ENCODE results near the gene SULT1C4. TPM values are rescaled to one million over a fixed set of nuclear protein-coding genes. Genes with fewer than 3 reads are reported as not detected.
"Not testable (repeated sequence)": the region's sequence is repeated elsewhere in the genome, so short reads cannot be mapped to it uniquely, and the experiment has no call there.

The SULT1C4 gene
- total RNA-seq, 2 donors from 2014 or later, result 0.46 to 1.2 TPM

- ATAC-seq, result no peak
- DNase-seq, result no peak
- intact Hi-C loops (cut with DNase I, micrococcal nuclease), result no loop called here
Observed at GRCh38 chr2:108404784-108405397, 27.1 kb downstream of the SULT1C4 start.

- intact Hi-C loops (cut with DNase I, micrococcal nuclease), result no loop called here
- DNase-seq (no peak), ATAC-seq (no peak)
Observed at GRCh38 chr2:108407864-108408729, 30.3 kb downstream of the SULT1C4 start.

- ATAC-seq (no peak), DNase-seq (no peak)
- intact Hi-C loops (cut with DNase I, micrococcal nuclease), result no loop called here
Observed at GRCh38 chr2:108409768-108410167, 32.0 kb downstream of the SULT1C4 start.

GRCh38 chr2:108412995-108413710 is 35.4 kb downstream of the SULT1C4 start:
- DNase-seq (no peak), ATAC-seq (no peak)
- intact Hi-C loops (cut with DNase I, micrococcal nuclease), result no loop called here

GRCh38 chr2:108413711-108414095 is 35.9 kb downstream of the SULT1C4 start:
- intact Hi-C loops (cut with DNase I, micrococcal nuclease), result no loop called here
- DNase-seq, result no peak
- no peak for ATAC-seq

GRCh38 chr2:108414256-108414876 is 36.6 kb downstream of the SULT1C4 start:
- intact Hi-C loops (cut with DNase I, micrococcal nuclease), result no loop called here
- ATAC-seq, result no peak

GRCh38 chr2:108414945-108415344 is 37.2 kb downstream of the SULT1C4 start:
- ATAC-seq, result no peak
- intact Hi-C loops (cut with DNase I, micrococcal nuclease), result no loop called here
- no peak for DNase-seq

More at GRCh38 chr2:108414256-108414876, 36.6 kb downstream of the SULT1C4 start:
- no peak for DNase-seq

- ATAC-seq (peak; percentile 95), DNase-seq (peak in 1 of 2 donors; percentile 13)
- intact Hi-C loops (cut with DNase I, micrococcal nuclease), result no loop called here
Observed at GRCh38 chr2:108417254-108417653, 39.5 kb downstream of the SULT1C4 start.

GRCh38 chr2:108418416-108418815 is 40.7 kb downstream of the SULT1C4 start:
- DNase-seq (no peak), ATAC-seq (no peak)
- intact Hi-C loops (cut with DNase I, micrococcal nuclease), result no loop called here

- no peak for DNase-seq
- intact Hi-C loops (cut with DNase I, micrococcal nuclease), result no loop called here
- ATAC-seq, result no peak
Observed at GRCh38 chr2:108423067-108423466, 45.3 kb downstream of the SULT1C4 start.

GRCh38 chr2:108423502-108424251 is 45.9 kb downstream of the SULT1C4 start:
- intact Hi-C loops (cut with DNase I, micrococcal nuclease), result no loop called here
- DNase-seq (no peak), ATAC-seq (peak; percentile 67)

- intact Hi-C loops (cut with DNase I, micrococcal nuclease), result no loop called here
- ATAC-seq, result no peak
- DNase-seq, result no peak
Observed at GRCh38 chr2:108428286-108429009, 50.7 kb downstream of the SULT1C4 start.

- ATAC-seq; intact Hi-C loops (cut with DNase I, micrococcal nuclease); DNase-seq: not testable (repeated sequence)
Observed at GRCh38 chr2:108435578-108435977, 57.8 kb downstream of the SULT1C4 start.

GRCh38 chr2:108436976-108437375 is 59.2 kb downstream of the SULT1C4 start:
- intact Hi-C loops (cut with DNase I, micrococcal nuclease), result no loop called here
- no peak for DNase-seq
- no peak for ATAC-seq

All from left colon (tissue), 2 donors.